Peyer's patch (tissue), 4 donors: ENCODE results near the gene NOTCH3.

Experiments
- CTCF ChIP-seq, 6 experiments: fragments of 450-650 bp in 4 of 6; fragments of 200-600 bp in 2 of 6; sonication (generic) in 1 of 6; IDR thresholded peaks; one replicate each; pipeline ENCODE4 v1.5.1; 2017 to 2019; ENCODE audit warnings: antibody characterized with exemption in 6 of 6, mild to moderate bottlenecking in 3 of 6, moderate library complexity in 1 of 6
- POLR2A ChIP-seq, 2 donors: fragments of 450-650 bp; IDR thresholded peaks; one replicate each; pipeline ENCODE4 v1.5.1; 2017; ENCODE audit warnings: antibody characterized with exemption in 2 of 2, mild to moderate bottlenecking in 2 of 2, moderate library complexity in 2 of 2

DNA sequence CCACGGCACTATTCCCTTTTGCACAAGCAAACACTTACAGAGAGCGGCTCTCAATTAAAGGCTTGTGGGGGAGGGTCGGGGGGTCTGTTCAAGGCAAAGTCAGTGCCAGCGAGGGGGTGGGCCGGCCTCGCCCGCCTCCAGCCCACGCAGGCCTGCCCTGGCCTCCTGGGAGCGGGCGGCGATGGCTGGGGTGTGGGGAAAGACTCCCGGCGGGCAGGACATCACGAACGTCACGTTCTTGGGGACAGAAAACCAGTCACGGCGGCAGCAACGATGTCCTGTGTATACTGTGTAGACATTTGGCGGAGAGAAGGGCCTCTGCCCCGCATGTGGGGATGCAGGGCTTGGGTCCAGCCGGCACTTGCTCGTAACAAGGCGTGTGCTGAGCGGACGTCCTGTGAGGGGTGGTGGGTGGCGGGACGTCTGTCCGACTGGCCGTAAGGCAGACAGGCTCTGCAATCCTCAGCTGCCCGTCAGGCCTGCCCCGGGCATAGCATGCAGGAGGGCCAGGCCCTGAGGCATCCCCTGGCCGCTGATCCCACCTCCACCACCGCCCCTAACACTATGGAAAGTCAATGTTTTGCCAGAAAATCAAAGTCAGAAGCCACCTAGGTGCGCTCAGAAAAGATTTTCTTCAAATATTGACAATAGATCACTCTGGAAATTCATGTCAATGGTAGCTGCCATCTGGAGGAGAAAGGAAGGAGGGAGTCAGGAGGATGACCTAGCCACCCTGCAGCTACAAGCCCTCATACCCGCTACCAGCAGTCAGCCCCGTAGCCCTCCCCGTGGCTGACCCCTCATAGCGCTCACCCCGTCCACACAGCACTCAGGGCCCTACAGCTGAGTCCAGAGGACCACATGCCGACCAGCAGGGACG is 37.2 kb upstream of the NOTCH3 start:
- TF ChIP-seq CTCF (IDR thresholded peaks at IDR 0.05) = no peak
- no peak for TF ChIP-seq POLR2A (IDR thresholded peaks at IDR 0.05)
